Right lobe of liver (tissue), 4 donors: Measurements from ENCODE around the gene FAM151A.

Experiments
- CTCF ChIP-seq, 4 donors: fragments of 200-600 bp in 3 of 4; fragments of 450-650 bp in 1 of 4; IDR thresholded peaks; one replicate each; pipeline versions ENCODE4 v1.5.1 to v1.8.0; 2016 to 2022; ENCODE audit warnings: antibody characterized with exemption in 4 of 4, mild to moderate bottlenecking in 2 of 4
- POLR2A ChIP-seq: fragments of 450-650 bp; IDR thresholded peaks from one replicate; pipeline ENCODE4 v1.6.1; 2017; ENCODE audit warnings: antibody characterized with exemption, mild to moderate bottlenecking
- donor health status: DM: no; HTN: no; CAD: no.
- donor health status: DM: no; HTN: no; CAD: no.
- donor health status: DM: no; HTN: yes; CAD: no.

- TF ChIP-seq CTCF (IDR thresholded peaks at IDR 0.05) (no peak), POLR2A (no peak)
Measured at GRCh38 chr1:54600947-54601721, 22.2 kb downstream of the FAM151A start.
